IPS-15b (cell line): Measurements from ENCODE around the gene BIK.

ENCODE experiments used
- H3K27me3 ChIP-seq: one replicate; pipeline ENCODE4 v1.6.1; 2013; ENCODE audit warnings: low read length; ENCODE audit not compliant: control insufficient read depth, insufficient read depth
- H3K36me3 ChIP-seq: one replicate; pipeline ENCODE4 v1.6.1; 2013; ENCODE audit warnings: low read length; ENCODE audit not compliant: control insufficient read depth, insufficient read depth
- H3K4me1 ChIP-seq: one replicate; pipeline ENCODE4 v1.6.1; 2013; ENCODE audit warnings: mild to moderate bottlenecking, low read length; ENCODE audit not compliant: control insufficient read depth, insufficient read depth
- H3K4me3 ChIP-seq: one replicate; pipeline ENCODE4 v1.5.1; 2013; ENCODE audit warnings: low read depth, low read length
- H3K9ac ChIP-seq: one replicate; pipeline ENCODE4 v1.6.1; 2013; ENCODE audit warnings: low read depth, mild to moderate bottlenecking, low read length
- H3K9me3 ChIP-seq: one replicate; pipeline ENCODE4 v1.6.1; 2013; ENCODE audit warnings: mild to moderate bottlenecking, low read length; ENCODE audit not compliant: control insufficient read depth, insufficient read depth

Gene BIK

GRCh38 chr22:43109511-43109910, 1.0 kb upstream of the BIK start:
- peak overlapping the region; percentile 23 for H3K4me3 ChIP-seq
- H3K27me3 ChIP-seq: peaks cover 31% of the 10 kb centered on the region
- H3K9ac ChIP-seq: no peak overlapping the region
- no peaks in the 10 kb centered on the region for H3K9me3 ChIP-seq
- no peaks in the 10 kb centered on the region for H3K36me3 ChIP-seq
- H3K4me1 ChIP-seq: peaks cover 4% of the 10 kb centered on the region

GRCh38 chr22:43109921-43110443, 568 bp upstream of the BIK start:
- Histone ChIP-seq H3K9me3 (no peaks in the 10 kb centered on the region), H3K36me3 (no peaks in the 10 kb centered on the region), H3K4me1 (peaks cover 4% of the 10 kb centered on the region), H3K4me3 (peak overlapping the region; percentile 75), H3K9ac (no peak overlapping the region), H3K27me3 (peaks cover 31% of the 10 kb centered on the region)

GRCh38 chr22:43110927-43111623, 525 bp downstream of the BIK start:
- no peaks in the 10 kb centered on the region for H3K9me3 ChIP-seq
- peak overlapping the region; percentile 24 for H3K9ac ChIP-seq
- peak overlapping the region; percentile 67 for H3K4me3 ChIP-seq
- H3K36me3 ChIP-seq: no peaks in the 10 kb centered on the region
- peaks cover 4% of the 10 kb centered on the region for H3K4me1 ChIP-seq
- H3K27me3 ChIP-seq: peaks cover 31% of the 10 kb centered on the region

- Histone ChIP-seq H3K27me3 (peaks cover 29% of the 10 kb centered on the region), H3K36me3 (no peaks in the 10 kb centered on the region)
Measured at GRCh38 chr22:43113526-43114251, 3.1 kb downstream of the BIK start.

GRCh38 chr22:43114958-43115357, 4.4 kb downstream of the BIK start:
- no peaks in the 10 kb centered on the region for H3K36me3 ChIP-seq
- peaks cover 10% of the 10 kb centered on the region for H3K4me1 ChIP-seq
- H3K9me3 ChIP-seq: no peaks in the 10 kb centered on the region
- peaks cover 25% of the 10 kb centered on the region for H3K27me3 ChIP-seq
- H3K9ac ChIP-seq: no peak overlapping the region
- H3K4me3 ChIP-seq: no peak overlapping the region

More at GRCh38 chr22:43113526-43114251, 3.1 kb downstream of the BIK start:
- H3K4me1 ChIP-seq: peaks cover 10% of the 10 kb centered on the region
- no peaks in the 10 kb centered on the region for H3K9me3 ChIP-seq
- no peak overlapping the region for H3K4me3 ChIP-seq
- no peak overlapping the region for H3K9ac ChIP-seq

- H3K4me1 ChIP-seq: peaks cover 6% of the 10 kb centered on the region
- peaks cover 10% of the 10 kb centered on the region for H3K27me3 ChIP-seq
- no peak overlapping the region for H3K9ac ChIP-seq
- no peak overlapping the region for H3K4me3 ChIP-seq
- no peaks in the 10 kb centered on the region for H3K36me3 ChIP-seq
- H3K9me3 ChIP-seq: no peaks in the 10 kb centered on the region
Measured at GRCh38 chr22:43116932-43117331, 6.4 kb downstream of the BIK start.

- Histone ChIP-seq H3K27me3 (peaks cover 2% of the 10 kb centered on the region), H3K9ac (no peak overlapping the region), H3K36me3 (no peaks in the 10 kb centered on the region), H3K4me1 (peaks cover 6% of the 10 kb centered on the region), H3K9me3 (no peaks in the 10 kb centered on the region), H3K4me3 (no peak overlapping the region)
Measured at GRCh38 chr22:43118024-43118849, 7.7 kb downstream of the BIK start.

GRCh38 chr22:43118953-43119458, 8.5 kb downstream of the BIK start:
- no peak overlapping the region for H3K4me3 ChIP-seq
- H3K9ac ChIP-seq: no peak overlapping the region
- H3K27me3 ChIP-seq: no peaks in the 10 kb centered on the region
- H3K4me1 ChIP-seq: peaks cover 6% of the 10 kb centered on the region
- H3K9me3 ChIP-seq: no peaks in the 10 kb centered on the region
- no peaks in the 10 kb centered on the region for H3K36me3 ChIP-seq

- no peaks in the 10 kb centered on the region for H3K36me3 ChIP-seq
- H3K9me3 ChIP-seq: no peaks in the 10 kb centered on the region
- no peak overlapping the region for H3K4me3 ChIP-seq
- no peaks in the 10 kb centered on the region for H3K27me3 ChIP-seq
- no peak overlapping the region for H3K9ac ChIP-seq
- peaks cover 4% of the 10 kb centered on the region for H3K4me1 ChIP-seq
Measured at GRCh38 chr22:43126501-43127165, 16.1 kb downstream of the BIK start.

GRCh38 chr22:43127166-43127908, 16.8 kb downstream of the BIK start:
- no peaks in the 10 kb centered on the region for H3K9me3 ChIP-seq
- no peaks in the 10 kb centered on the region for H3K27me3 ChIP-seq
- H3K9ac ChIP-seq: no peak overlapping the region
- no peak overlapping the region for H3K4me3 ChIP-seq
- H3K4me1 ChIP-seq: peaks cover 4% of the 10 kb centered on the region
- no peaks in the 10 kb centered on the region for H3K36me3 ChIP-seq
